ENCODE results near the gene DSC1. TPM values are rescaled to one million over a fixed set of nuclear protein-coding genes. Genes with fewer than 3 reads are reported as not detected.

The DSC1 gene
- total and polyA plus RNA-seq, 2 of the 8 experiments (the other 6 are each of a cell fraction or from before 2014, with no cell fraction given): 0.02 TPM; not detected in 1

DNA sequence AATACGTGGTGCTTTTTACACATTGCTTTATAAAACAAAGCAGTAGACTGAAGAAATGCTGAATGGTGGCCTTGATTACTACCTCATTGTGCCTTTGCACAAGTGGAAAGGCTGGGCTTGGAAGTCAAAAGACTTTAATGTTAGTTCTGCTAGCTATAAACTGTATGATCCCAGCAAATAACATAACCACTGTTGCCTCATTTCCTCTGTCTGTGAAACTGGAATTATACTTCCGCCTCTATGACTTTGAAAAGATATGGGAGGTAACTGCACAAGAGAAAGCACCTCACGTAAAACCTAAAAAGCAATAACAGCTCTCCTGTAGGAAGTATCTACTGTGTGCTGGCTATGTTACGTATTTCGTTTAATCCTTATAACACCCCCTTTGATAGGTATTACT is 43.4 kb upstream of the DSC1 start:
- CTCF ChIA-PET (ENCODE audit: partially characterized antibody): no interaction called here
- no peak overlapping the region for H3K23ac ChIP-seq (ENCODE audit: insufficient read length)
- no peak overlapping the region for H2BK5ac ChIP-seq (ENCODE audit: low read depth, low read length)
- no peak overlapping the region for H3K4me3 ChIP-seq (ENCODE audit: extremely low read depth in 1 of 4, insufficient read depth in 2 of 4, low read depth in 3 of 4, low read length in 4 of 4)
- no peaks in the 10 kb centered on the region for H3K36me3 ChIP-seq (ENCODE audit: control insufficient read depth in 2 of 4, insufficient read depth in 4 of 4, low read length in 3 of 4)
- no peak overlapping the region for H3K18ac ChIP-seq (ENCODE audit: extremely low read depth, low read length)
- no peak overlapping the region for H4K8ac ChIP-seq (ENCODE audit: extremely low read depth, insufficient read depth, low read length)
- H3K4me2 ChIP-seq (ENCODE audit: insufficient read depth in 1 of 2, low read depth in 2 of 2, low read length in 2 of 2): no peak overlapping the region
- H2BK20ac ChIP-seq (ENCODE audit: low read length): no peak overlapping the region
- H3K4me1 ChIP-seq (replicated peaks in 1 of 4; ENCODE audit: control insufficient read depth in 3 of 4, insufficient read depth in 4 of 4, low read length in 3 of 4): peaks cover 0 to 3% (median 3%) of the 10 kb centered on the region in 4 experiments; a peak in 3 of 7 replicates
- DNase-seq (ENCODE audit: low read depth in 1 of 2, low spot score in 2 of 2) (no peak), FAIRE-seq (no peak)
- no peak overlapping the region for H2AK5ac ChIP-seq (ENCODE audit: low read depth, low read length)
- H2BK120ac ChIP-seq (replicated peaks; ENCODE audit: low read depth, low read length): no peak overlapping the region
- no peak overlapping the region for H4K91ac ChIP-seq (replicated peaks; ENCODE audit: insufficient read length, low read length)
- H2BK15ac ChIP-seq (ENCODE audit: low read length): no peak overlapping the region
- no peaks in the 10 kb centered on the region for H3K27me3 ChIP-seq (replicated peaks in 1 of 4; ENCODE audit: control insufficient read depth in 3 of 4, extremely low read depth in 1 of 4, insufficient read depth in 3 of 4, low read length in 3 of 4)
- no peaks in the 10 kb centered on the region for H3K79me1 ChIP-seq (ENCODE audit: low read depth, low read length)
- no peak overlapping the region for H4K5ac ChIP-seq (ENCODE audit: insufficient read length, low read depth, low read length)
- no peak overlapping the region for H3K4ac ChIP-seq (replicated peaks; ENCODE audit: insufficient read length, low read depth, low read length)
- no peak overlapping the region for H3K56ac ChIP-seq (replicated peaks; ENCODE audit: insufficient read length, low read depth, low read length)
- H3K79me2 ChIP-seq (ENCODE audit: control insufficient read depth in 1 of 2, insufficient read depth in 2 of 2, low read length in 2 of 2): no peaks in the 10 kb centered on the region
- no peak overlapping the region for H2BK12ac ChIP-seq (ENCODE audit: low read depth, low read length)
- H3K9ac ChIP-seq (replicated peaks in 1 of 4; ENCODE audit: extremely low read depth in 1 of 4, low read depth in 3 of 4, low read length in 3 of 4): no peak overlapping the region
- H3K23me2 ChIP-seq (ENCODE audit: low read depth, low read length): no peaks in the 10 kb centered on the region; the same call in 1 of the 2 replicates
- no peaks in the 10 kb centered on the region for H3K9me3 ChIP-seq (ENCODE audit: insufficient read depth in 2 of 2, low read depth in 1 of 2, low read length in 1 of 2)
- H2AFZ ChIP-seq (ENCODE audit: low read length): no peak overlapping the region
- 90% methylated on average over 5 of the region's 5 CpGs; no CpG with 5 or more reads in 1 of the 2 experiments for WGBS, 2 experiments (ENCODE audit: extremely low coverage in 1 of 2, insufficient coverage in 1 of 2, insufficient read length in 1 of 2, insufficient replicate concordance in 2 of 2, low coverage in 1 of 2, low lambda C conversion rate in 2 of 2, missing lambda C conversion rate in 1 of 2)
- no peaks in the 10 kb centered on the region for H4K20me1 ChIP-seq (replicated peaks in 1 of 2; ENCODE audit: control insufficient read depth in 1 of 2, insufficient read depth in 2 of 2, low read length in 2 of 2)
- POLR2A ChIA-PET (ENCODE audit: partially characterized antibody): no interaction called here
- H3K14ac ChIP-seq (ENCODE audit: insufficient read length): no peak overlapping the region
- H3K27ac ChIP-seq (ENCODE audit: low read depth, low read length): no peak overlapping the region
- TF ChIP-seq SP1 (IDR thresholded peaks at IDR 0.05; ENCODE audit: low read depth, low read length) (no peak), BRCA1 (IDR thresholded peaks at IDR 0.05; ENCODE audit: low read depth, low read length) (no peak), E2F6 (IDR thresholded peaks at IDR 0.05) (no peak), RXRA (IDR thresholded peaks at IDR 0.05; ENCODE audit: insufficient read depth, low read depth, low read length) (no peak), SIRT6 (IDR thresholded peaks at IDR 0.05; ENCODE audit: low read length) (no peak), KDM4A (IDR thresholded peaks at IDR 0.05; ENCODE audit: low read depth, low read length, severe bottlenecking) (no peak), POLR2A (IDR thresholded peaks at IDR 0.05; ENCODE audit: control extremely low read depth in 1 of 2, low read depth in 2 of 2, low read length in 2 of 2) (no peak), POLR2AphosphoS5 (IDR thresholded peaks at IDR 0.05; ENCODE audit: low read depth, low read length) (no peak), CBX5 (IDR thresholded peaks at IDR 0.05; ENCODE audit: low read depth, low read length) (no peak), TEAD4 (IDR thresholded peaks at IDR 0.05; ENCODE audit: low read depth, low read length) (no peak), SIN3A (conservative IDR thresholded peaks at IDR 0.05 in 1 of 2, IDR thresholded peaks at IDR 0.05 in 1 of 2; ENCODE audit: low read depth in 1 of 2, low read length in 2 of 2) (no peak), FOSL1 (IDR thresholded peaks at IDR 0.05; ENCODE audit: insufficient read depth, low read depth, low read length) (no peak), PHF8 (conservative IDR thresholded peaks at IDR 0.05; ENCODE audit: low read depth, low read length) (no peak)
